ENCODE results near the gene LMNB1.
"Not testable (repeated sequence)": the region's sequence is repeated elsewhere in the genome, so short reads cannot be mapped to it uniquely, and the experiment has no call there.

The LMNB1 gene

GRCh38 chr5:126777257-126777974, 480 bp downstream of the LMNB1 start:
- H3K27ac ChIP-seq = peak overlapping the region; percentile 79 to 90
- peak in 1 of 2 donors; percentile 69 for DNase-seq
- no peaks in the 10 kb centered on the region for H3K9me3 ChIP-seq
- no peak for TF ChIP-seq CTCF (IDR thresholded peaks at IDR 0.05)
- intact Hi-C loops (cut with DNase I; ENCODE audit: low total_unique reads) = loop anchor here (10.0 kb wide), 1 partner anchor 257 kb away; the partner anchor contains the start of gene MARCHF3
- peak overlapping the region; percentile 63 to 90 for H3K4me3 ChIP-seq
- H3K27me3 ChIP-seq = no peaks in the 10 kb centered on the region
- peaks cover 0 to 19% (median 11%) of the 10 kb centered on the region in 4 donors for H3K4me1 ChIP-seq
- no peaks in the 10 kb centered on the region for H3K36me3 ChIP-seq

DNA sequence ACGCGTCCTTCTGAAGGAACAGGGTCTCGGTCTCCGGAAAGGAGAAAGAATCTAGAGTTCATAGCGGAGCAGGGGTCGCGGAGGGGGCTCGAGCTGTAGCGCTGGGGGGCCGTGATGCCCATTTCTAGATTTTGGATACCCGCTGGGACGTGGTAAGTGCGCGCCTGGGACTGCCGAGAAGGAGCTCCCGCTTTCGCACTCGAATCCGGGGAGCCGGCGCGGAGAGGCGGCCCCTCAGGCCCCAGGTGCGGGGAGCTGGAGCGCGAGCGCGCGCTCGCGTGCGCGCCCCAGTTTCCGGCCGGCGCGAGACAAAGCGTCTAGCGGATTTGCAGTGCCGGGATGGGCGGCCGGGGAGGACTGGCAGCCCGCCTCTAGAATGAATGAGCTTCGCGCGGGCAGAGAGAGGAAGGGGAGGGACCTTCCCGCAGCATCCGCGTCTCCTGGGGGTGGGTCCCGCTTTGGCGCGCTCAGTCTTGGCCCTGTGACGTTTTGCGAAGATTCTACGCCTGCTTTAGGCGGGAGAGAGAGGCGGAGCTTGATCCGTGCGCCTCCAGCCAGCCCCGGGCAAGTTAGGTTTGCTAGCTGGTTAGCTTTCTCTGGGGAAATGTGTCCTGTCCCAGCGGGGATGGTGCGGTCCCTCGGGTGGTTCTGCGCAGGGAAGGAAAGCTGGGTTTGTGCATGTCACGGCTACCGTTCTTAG, 1.2 kb downstream of the LMNB1 start:
- intact Hi-C loops (cut with DNase I; ENCODE audit: low total_unique reads) = loop anchor here (10.0 kb wide), 1 partner anchor 257 kb away; the partner anchor contains the start of gene MARCHF3
- Histone ChIP-seq H3K36me3 (no peaks in the 10 kb centered on the region), H3K4me1 (peaks cover 0 to 19% (median 11%) of the 10 kb centered on the region in 4 donors), H3K27ac (peak overlapping the region; percentile 79 to 90), H3K27me3 (no peaks in the 10 kb centered on the region), H3K4me3 (peak overlapping the region; percentile 63 to 90), H3K9me3 (no peaks in the 10 kb centered on the region)
- no peak for TF ChIP-seq CTCF (IDR thresholded peaks at IDR 0.05)
- DNase-seq = peak; percentile 77 to 90

GRCh38 chr5:126778675-126779403, 1.9 kb downstream of the LMNB1 start:
- Histone ChIP-seq H3K4me3 (peak overlapping the region; percentile 63 to 90), H3K4me1 (peaks cover 0 to 19% (median 11%) of the 10 kb centered on the region in 4 donors), H3K36me3 (no peaks in the 10 kb centered on the region), H3K9me3 (no peaks in the 10 kb centered on the region), H3K27me3 (no peaks in the 10 kb centered on the region), H3K27ac (peak overlapping the region; percentile 79 to 90)
- no peak for TF ChIP-seq CTCF (IDR thresholded peaks at IDR 0.05)
- intact Hi-C loops (cut with DNase I; ENCODE audit: low total_unique reads) = loop anchor here (10.0 kb wide), 1 partner anchor 256 kb away; the partner anchor contains the start of gene MARCHF3
- DNase-seq = no peak

- peak in 1 of 2 donors; percentile 38 for DNase-seq
- Histone ChIP-seq H3K27me3 (no peaks in the 10 kb centered on the region), H3K4me3 (no peak overlapping the region), H3K9me3 (no peaks in the 10 kb centered on the region), H3K27ac (no peak overlapping the region), H3K4me1 (peaks cover 0 to 19% (median 11%) of the 10 kb centered on the region in 4 donors), H3K36me3 (no peaks in the 10 kb centered on the region)
- peak; percentile 54 to 61 for TF ChIP-seq CTCF (IDR thresholded peaks at IDR 0.05)
- intact Hi-C loops (cut with DNase I; ENCODE audit: low total_unique reads) = loop anchor here (2.0 kb wide), 1 partner anchor 103 kb away; no protein-coding TSS in a partner anchor
Measured at GRCh38 chr5:126780165-126780827, 3.4 kb downstream of the LMNB1 start.

GRCh38 chr5:126788409-126788808, 11.5 kb downstream of the LMNB1 start:
- H3K36me3 ChIP-seq; H3K27ac ChIP-seq; H3K27me3 ChIP-seq; DNase-seq; H3K4me3 ChIP-seq; intact Hi-C loops (cut with DNase I; ENCODE audit: low total_unique reads); H3K4me1 ChIP-seq; H3K9me3 ChIP-seq: not testable (repeated sequence)
